GM12801 (cell line): ENCODE results near the gene VPS13A.

Experiments used
- TF ChIP-seq, protein P1 (sequence below): IDR thresholded peaks from one replicate; pipeline ENCODE4 v1.5.1; 2011; ENCODE audit warnings: control low read depth; ENCODE audit not compliant: insufficient read length; ENCODE audit errors: extremely low read depth

The VPS13A gene

DNA sequence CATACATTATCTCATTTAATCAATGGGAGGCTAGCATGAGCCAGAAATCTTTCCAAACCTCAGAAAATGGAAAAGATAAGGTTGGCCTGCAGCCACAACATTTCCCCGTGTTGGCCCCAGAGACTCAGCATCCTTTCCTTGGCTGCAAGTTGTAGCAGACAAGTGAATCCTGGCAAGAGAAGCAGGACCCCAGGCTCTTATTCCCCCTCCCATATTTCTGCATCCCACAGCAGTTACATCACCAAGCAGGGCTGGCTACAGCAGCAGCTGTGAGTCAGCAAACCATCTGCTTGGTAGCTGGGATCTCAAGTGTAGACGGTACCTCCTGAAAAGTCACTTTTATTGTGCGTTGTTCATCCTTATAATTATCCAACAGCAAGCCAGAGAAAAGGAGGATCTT is 258.4 kb downstream of the VPS13A start:
- TF ChIP-seq, protein P1, sequence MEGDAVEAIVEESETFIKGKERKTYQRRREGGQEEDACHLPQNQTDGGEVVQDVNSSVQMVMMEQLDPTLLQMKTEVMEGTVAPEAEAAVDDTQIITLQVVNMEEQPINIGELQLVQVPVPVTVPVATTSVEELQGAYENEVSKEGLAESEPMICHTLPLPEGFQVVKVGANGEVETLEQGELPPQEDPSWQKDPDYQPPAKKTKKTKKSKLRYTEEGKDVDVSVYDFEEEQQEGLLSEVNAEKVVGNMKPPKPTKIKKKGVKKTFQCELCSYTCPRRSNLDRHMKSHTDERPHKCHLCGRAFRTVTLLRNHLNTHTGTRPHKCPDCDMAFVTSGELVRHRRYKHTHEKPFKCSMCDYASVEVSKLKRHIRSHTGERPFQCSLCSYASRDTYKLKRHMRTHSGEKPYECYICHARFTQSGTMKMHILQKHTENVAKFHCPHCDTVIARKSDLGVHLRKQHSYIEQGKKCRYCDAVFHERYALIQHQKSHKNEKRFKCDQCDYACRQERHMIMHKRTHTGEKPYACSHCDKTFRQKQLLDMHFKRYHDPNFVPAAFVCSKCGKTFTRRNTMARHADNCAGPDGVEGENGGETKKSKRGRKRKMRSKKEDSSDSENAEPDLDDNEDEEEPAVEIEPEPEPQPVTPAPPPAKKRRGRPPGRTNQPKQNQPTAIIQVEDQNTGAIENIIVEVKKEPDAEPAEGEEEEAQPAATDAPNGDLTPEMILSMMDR: no peak

DNA sequence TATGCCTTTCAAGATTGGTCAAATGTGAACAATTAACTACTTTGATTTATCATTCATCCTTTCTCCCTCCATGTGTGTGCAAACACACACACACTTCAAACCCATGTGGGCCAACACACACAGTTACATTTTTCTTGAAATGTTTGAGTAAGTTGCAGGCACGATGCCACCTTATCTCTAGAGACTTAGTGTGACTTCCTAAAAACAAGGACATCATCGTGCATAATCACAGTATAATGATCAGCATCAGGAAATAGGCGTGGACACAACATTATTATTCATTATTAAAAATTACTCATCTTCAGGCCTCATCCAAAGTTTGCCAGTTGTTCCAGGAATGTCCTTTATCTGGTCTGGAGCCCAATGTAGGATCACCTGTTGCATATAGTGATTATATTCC is 261.3 kb downstream of the VPS13A start:
- TF ChIP-seq, protein P1: no peak

DNA sequence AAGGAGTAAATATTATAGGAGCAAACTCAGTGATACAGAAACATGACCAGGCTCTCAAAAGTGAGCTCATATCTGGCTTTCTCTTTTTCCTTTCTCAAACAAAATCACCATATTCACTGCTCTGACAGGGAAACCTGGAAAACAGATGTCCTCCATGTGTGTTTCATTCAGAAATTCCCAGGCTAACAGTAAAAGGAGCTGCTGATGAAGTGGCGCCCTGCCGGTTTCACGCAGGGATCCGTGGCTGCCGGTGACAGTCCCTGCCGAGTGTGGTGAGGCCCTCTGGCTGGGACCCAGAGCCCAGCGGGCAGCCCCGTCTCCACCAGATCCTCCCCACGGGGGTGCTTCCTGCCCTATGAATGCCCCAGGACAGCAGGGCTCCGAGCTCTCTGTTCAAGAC is 262.7 kb downstream of the VPS13A start:
- TF ChIP-seq, protein P1: no peak

DNA sequence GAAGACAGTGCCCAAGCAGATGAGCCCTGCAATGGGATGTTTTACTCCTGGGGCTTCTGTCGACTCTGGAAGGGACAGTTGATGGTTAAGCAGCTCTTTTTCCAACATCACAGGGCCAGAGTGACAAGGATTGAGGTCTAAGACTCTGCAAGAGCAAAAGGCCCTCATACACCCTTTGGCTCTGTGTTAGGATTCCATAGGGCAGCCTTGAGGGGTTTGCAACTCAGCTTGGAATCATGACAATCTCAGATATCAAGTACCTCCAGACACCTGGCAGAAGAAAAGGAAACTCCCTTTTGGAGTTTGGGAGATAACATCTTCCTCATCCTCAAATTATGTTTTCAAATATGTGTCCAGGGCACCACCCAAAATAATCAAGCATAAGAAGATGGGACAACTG is 265.1 kb downstream of the VPS13A start:
- TF ChIP-seq, protein P1: no peak

DNA sequence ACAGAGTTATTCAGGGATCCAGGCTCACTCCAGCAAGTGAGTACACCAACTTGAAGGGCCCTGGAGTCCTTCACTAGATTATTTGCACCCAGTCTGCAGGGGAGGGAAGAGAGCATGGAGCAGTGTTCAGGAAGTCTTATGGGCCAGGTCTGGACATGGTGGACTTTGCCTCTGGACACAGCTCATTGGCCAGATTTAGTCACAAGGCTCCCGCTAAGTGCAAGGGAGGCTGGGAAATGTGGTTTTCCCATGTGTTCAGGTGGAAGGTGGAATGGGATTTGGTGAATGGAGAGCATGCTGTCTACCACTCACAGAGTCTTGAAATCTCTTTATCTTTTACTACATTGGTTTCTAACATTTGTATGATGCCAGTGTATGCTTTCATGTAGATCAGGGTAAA is 270.3 kb downstream of the VPS13A start:
- TF ChIP-seq, protein P1: no peak

DNA sequence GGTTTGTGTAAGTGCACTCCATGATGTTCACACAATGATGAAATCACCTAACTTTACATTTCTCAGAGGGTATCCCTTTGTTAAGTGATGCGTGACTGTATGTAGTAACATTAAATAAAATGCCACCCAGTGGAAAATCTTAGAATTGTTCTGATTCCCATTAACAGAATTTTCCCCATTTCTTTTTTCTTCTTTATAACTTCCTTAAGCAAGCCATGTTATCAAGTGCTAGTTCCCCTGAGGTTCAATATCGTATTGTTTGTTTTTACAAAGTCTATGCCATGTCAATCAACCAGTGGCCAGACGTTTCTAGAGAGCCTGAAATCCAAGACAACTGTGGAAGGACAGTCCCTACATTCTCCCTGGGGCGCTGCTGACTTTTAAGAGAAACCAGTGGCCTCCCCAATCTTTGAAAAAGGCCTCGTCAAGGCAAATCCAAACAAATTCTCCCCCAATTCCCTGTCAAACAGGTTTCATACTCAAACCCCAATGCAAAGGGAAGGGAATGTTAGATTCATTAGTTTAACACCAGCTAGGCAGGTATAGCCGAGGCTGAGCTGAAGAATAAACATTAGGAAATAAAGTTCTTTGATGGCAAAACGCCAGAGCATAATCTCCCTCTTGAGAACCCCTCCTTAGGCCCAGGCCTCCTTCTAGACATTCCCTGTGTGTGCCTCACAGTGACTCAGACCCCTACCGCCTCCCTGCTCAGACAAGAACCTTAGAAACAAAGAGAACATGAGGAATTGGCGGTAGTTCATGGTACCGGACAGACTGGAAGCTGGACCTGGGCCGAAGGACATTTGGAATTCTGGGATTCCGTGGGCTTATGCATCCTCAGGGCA is 272.1 kb downstream of the VPS13A start:
- TF ChIP-seq, protein P1: no peak

DNA sequence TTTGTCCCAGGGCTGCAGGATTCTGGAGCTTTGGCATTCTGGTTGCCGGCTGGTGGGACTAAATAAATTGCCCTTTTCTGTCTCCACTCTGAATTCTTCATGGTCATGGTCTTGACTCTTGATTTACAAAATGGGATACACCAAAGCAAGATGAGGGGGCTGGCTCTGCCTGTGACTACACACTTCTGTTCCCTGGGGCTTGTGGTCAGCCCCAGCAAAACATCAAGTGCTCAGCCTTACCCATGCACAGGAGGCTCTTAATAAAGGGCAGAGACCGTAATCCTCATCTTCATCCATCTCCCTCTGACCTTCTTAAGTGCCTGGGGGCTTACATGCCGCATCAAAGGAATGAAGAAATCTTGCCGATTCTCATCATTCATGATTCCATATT is 272.7 kb downstream of the VPS13A start:
- TF ChIP-seq, protein P1: no peak
